Cerebellar nuclear complex (tissue), 1 donor: Measurements from ENCODE around the gene ZDHHC14.

ENCODE experiments used
- DNase-seq, 2 experiments: peaks; one replicate each; lab custom pipeline; 2025; lab: John Stamatoyannopoulos, UW

ZDHHC14 gene

DNA sequence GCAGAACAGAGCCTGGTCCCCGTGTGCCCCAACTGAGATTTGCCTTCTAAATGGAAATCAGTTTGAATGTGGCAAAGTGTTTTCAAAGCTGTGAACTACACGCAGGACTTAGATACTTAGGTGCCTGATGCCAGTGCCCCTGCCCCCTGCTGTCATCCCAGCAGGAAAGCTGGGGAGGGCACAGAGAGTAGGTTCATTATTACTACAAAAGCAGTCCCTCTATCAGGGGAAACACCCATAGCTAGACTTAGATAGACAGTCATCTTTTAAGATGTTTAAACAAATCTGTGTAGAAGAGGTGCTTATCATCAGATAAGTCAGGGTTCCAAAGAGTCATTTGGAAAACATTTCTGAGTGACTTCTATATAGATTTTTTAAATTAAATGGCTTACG lies 287.0 kb downstream of the ZDHHC14 start:
- no peak for DNase-seq

- no peak for DNase-seq
Observed at GRCh38 chr6:157668713-157669112, 287.7 kb downstream of the ZDHHC14 start.

DNA sequence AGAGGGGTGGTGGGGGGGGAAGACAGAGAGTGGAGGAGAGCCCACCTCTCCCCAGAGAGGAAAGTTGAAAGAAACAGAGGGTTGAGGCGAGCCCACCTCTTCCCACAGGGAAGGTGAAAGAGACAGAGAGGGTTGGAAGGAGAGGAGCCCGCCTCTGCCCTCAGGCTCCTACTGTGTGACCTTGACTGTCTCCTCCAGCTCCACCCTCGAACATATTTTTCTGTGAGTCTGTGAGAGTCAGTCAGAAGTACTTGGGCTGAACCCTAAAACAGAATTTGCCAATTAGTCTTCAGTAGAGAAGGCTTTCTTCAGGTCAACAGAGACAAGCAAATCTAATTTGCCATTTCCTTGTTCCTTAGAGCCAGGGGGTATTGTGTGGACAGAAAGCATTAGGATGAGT lies 288.3 kb downstream of the ZDHHC14 start:
- DNase-seq, result no peak

DNA sequence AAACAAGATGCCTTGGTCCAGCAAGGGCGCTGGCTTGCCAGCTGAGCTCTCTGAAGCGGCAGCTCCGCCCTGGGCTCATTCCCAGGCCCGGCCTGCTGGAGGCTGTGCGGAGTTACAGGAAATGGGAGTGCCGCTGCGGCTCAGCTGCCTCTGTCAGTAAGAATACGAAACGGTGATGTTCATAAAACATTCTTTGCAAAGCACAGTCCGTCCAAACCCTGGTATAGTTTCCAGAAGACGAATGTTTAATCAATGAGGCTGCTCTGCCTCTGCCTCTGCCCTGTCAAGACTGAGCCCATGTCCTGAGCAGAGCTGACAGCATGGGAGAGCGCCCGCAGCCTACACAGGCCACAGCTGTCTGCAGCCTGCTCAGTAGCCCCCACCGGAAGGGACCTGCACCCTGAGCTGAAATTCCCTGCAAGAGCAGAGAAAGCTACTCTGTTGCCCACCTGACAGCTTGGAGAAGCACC lies 288.8 kb downstream of the ZDHHC14 start:
- DNase-seq, result no peak

DNA sequence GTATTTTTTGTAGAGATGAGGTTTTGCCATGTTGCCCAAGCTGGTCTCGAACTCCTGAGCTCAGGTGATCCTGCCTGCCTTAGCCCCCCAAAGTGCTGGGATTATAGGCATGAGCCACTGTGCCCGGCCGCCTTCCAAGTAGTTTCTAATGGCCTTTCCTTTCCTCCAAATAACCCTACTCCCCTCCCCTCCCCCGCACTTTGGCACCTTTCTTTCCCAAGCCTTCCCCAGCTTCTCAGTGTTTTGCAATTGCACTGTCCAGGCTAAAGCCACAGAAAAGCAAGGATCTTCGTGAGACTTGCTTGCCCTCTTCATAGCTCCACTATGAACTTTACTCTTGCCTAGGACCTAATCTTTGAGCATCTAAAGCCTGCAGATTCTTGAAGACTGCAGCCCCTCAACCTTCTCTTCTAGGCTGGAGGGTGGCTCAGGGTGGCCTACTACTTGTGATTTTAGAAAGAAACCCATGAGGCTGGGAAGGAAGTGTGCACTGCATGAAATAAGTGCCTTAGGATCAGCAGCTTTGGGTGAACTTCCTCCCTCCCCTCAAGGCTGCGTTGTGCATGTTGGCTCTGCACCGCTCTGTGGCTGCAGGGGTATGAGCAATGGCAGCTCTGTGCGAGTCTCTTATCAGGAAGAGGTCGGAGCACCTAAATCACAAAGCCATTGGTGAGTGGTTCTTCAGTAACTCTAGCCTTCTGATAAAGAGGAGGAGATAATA lies 289.6 kb downstream of the ZDHHC14 start:
- DNase-seq, result no peak

- DNase-seq, result no peak
Observed at GRCh38 chr6:157672726-157673412, 291.9 kb downstream of the ZDHHC14 start.

DNA sequence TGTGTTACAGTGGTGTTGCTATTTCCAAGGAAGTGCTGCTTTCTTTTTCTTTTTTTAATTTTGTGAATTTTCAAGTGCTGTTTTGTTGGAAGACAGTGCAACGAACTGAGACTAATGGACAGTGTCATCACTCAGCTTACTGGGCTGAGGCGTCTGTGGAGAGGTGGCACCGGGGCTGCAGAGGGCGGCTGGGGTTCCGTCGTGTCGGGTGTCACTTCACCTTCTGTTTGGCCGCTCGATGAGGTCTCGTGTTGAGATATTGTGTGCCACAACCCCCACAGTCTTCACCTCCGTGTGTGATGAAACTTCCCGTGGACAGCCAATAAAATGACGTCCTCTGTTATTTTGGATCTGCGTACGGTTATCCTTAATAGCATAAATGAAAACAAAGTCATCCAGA lies 292.6 kb downstream of the ZDHHC14 start:
- DNase-seq, result no peak

DNA sequence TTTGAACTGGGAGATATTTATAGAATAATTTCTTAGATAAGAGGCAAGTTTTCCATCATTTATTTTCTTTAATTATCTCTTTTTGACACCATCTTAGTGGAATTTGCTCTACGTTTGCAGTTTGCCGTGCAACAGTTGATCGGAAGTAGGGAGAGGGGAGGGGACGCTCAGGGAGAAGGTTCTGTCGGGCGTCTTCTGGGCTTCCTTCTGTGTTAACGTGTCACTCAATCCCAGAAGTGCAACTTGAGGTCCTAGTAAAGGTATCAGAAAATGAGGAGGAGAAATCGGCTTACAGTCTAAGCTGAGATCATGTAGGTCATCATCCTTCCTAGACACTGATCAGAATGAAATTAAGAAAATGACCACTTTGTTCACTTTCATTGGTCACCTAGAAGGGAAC lies 293.1 kb downstream of the ZDHHC14 start:
- no peak for DNase-seq

DNA sequence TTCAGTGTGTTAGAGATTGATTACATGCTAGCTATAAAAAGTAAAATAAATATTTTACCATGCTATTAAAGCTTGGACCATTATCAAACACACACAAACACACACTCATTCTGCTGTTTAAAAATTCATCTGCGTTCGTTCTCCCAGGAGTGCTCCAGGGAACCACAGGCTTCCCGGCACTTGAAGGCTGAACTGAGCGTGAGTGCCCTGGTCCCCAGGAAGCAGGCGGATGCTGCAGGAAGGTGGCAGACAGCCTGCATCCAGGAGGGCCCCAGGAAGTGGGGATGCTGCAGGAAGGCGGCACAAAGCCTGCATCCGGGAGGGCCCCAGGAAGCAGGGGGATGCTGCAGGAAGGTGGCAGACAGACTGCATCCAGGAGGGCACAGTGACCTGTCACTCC lies 294.8 kb downstream of the ZDHHC14 start:
- no peak for DNase-seq

- no peak for DNase-seq
Observed at GRCh38 chr6:157676241-157676640, 295.3 kb downstream of the ZDHHC14 start.

- no peak for DNase-seq
Observed at GRCh38 chr6:157677235-157677634, 296.2 kb downstream of the ZDHHC14 start.

DNA sequence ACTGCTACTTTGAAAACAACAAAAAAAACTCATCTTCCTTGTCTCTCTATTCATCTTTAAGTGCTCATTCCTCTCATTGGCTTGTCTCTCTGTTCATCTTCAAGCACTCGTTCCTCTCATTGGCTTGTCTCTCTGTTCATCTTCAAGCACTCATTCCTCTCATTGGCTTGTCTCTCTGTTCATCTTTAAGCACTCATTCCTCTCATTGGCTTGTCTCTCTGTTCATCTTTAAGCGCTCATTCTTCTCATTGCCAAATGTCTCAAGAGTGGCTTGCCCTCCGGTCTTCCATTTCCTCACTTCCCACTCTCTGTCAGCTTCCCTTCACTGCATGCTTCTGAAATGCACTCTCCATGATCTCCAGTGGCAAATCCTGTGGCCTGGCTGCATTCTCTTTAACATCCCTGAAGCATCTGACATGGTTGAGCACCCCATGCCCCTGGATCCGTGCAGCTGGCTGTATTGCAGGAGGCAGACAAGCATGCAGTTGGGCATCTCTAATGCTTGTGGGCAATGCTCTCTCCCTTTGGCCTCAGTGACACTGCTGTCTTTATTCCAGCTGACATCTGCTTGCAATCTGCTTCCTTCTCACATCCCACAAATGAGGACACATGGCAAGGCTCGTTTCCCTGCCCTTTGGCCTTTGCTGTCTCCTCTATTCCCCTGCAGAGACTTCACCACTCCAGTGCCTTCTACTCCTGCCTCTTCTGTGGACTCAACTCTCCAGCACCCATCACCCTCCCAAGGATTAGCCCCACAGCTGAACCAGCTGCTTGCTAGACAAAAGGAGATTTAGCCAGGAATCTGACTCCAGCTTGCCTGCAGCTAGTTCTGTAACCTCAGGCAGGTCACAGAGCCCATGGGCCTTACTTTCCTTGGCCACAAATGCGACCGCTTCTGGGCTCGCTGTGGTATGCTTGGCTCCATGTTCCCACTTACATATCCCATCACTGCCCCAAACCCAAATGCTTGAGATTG lies 298.9 kb downstream of the ZDHHC14 start:
- no peak for DNase-seq

- DNase-seq, result no peak
Observed at GRCh38 chr6:157681041-157681650, 300.2 kb downstream of the ZDHHC14 start.

GRCh38 chr6:157682856-157683481 lies 302.0 kb downstream of the ZDHHC14 start:
- DNase-seq, result no peak

DNA sequence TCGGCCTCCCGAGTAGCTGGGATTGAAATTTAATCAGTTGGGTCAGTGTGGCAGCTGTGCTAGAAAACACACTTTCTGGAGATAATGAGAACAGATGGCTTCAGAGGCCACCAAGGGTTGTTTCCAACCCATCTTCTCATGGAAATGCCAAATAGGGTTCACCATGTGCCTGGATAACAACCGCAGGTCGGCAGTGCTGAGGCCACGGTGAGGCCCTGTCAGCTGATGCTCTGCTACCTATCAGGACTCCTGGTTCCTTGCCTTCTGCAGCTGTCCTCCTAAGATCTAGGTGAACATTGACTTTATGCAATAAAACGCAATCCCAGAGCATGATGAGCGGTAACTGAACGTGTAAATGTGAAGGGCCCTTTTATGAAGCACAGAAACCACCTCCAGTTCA lies 302.7 kb downstream of the ZDHHC14 start:
- no peak for DNase-seq

- no peak for DNase-seq
Observed at GRCh38 chr6:157684620-157685299, 303.8 kb downstream of the ZDHHC14 start.

DNA sequence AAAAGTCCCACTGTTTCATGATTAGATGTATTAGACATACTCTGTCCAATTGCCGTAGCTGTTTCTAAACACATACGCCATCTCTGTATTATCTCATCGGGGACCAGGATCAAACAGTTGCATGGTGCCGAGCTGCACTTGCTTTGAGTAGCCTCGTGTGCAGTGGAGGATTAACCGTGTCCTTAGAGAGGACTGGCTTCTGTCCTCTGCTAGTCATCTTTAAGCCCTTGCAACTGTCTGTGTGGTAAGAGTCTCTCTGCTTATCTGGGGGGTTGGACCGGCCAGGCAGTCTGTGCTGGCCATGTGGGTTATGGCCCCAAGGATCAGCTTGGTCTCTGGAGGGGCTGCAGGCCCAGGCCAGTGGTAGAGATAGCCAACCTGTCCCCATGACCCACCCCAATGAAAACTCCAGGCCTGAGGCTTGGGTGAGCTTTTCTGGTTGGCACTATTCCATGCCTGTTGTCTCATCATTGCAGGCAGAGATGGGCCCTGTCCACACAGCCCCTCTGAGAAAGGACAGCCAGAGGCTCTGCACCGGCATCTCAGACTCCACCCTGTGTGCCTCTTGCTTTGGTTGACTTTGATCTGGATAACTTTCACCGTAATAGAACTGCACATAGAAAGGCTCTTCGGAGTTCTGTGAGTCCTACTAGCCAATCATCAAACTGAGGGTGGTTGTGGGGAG lies 304.7 kb downstream of the ZDHHC14 start:
- no peak for DNase-seq

- no peak for DNase-seq
Observed at GRCh38 chr6:157688275-157688959, 307.4 kb downstream of the ZDHHC14 start.

DNA sequence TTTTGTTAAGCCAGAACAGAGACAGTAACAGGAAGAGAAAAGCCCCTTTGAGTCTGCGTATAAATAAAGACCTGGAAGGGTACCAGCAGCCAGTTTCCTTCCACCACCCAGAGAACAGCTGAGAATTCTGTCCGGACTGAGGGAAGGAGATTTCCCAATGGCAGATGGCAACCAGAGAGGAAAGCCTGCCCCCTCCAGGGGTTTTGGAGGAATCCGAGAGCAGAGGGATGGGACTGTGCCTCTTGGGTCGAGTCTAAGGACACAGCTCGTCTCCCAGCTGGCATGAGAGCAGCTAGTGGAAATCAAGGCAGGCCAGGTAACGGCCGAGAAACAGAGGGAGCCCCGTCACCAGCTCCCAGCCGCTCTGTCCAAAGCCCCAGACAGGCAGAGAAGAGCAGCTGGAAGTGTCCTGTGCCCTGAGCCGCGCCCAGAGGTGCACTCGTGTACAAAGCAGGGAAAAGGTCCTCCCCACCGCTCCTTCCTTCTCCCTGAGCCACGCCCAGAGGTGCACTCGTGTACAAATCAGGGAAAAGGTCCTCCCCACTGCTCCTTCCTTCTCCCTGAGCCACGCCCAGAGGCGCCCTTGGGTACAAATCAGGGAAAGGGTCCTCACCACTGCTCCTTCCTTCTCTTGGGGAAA lies 308.1 kb downstream of the ZDHHC14 start:
- DNase-seq, result no peak
